Activated CD8-positive, alpha-beta T cell treated with anti-CD3 and anti-CD28 coated beads, Interleukin-2, amount 10 ng/mL, durations not matched to agents 7 days and 5 days (primary cell): ENCODE results near the gene PCNP. TPM values are rescaled to one million over a fixed set of nuclear protein-coding genes. Genes with fewer than 3 reads are reported as not detected.
"Not testable (repeated sequence)": the region's sequence is repeated elsewhere in the genome, so short reads cannot be mapped to it uniquely, and the experiment has no call there.

Experiments
- ATAC-seq: fragments of 150-1000 bp; cut with Tn5 transposase; one replicate; pipeline ENCODE4 v1.10.0; 2021; ENCODE audit warnings: moderate library complexity
- CTCF ChIA-PET: fragments of 350-600 bp; sonication (Branson Sonifier 250); formaldehyde crosslinking; loops from one replicate; lab custom pipeline; 2021; ENCODE audit warnings: antibody characterized with exemption; lab: Charles Lee
- POLR2A ChIA-PET: fragments of 350-600 bp; sonication (Branson Sonifier 250); formaldehyde crosslinking; loops from one replicate; lab custom pipeline; 2021; ENCODE audit warnings: antibody characterized with exemption; lab: Charles Lee
- DNase-seq: peaks from one replicate; pipeline ENCODE4 v3.0.0-alpha.2; 2020
- H3K27ac Mint-ChIP-seq: one replicate; pipeline ENCODE4 v1.8.0; 2021; ENCODE audit warnings: mild to moderate bottlenecking, mixed read lengths
- H3K27me3 Mint-ChIP-seq: one replicate; pipeline ENCODE4 v1.8.0; 2021; ENCODE audit warnings: low read depth, mixed read lengths
- H3K36me3 Mint-ChIP-seq: one replicate; pipeline ENCODE4 v1.8.0; 2021; ENCODE audit warnings: low read depth, mixed read lengths
- H3K4me1 Mint-ChIP-seq: one replicate; pipeline ENCODE4 v1.8.0; 2021; ENCODE audit warnings: low read depth, mixed read lengths
- H3K4me3 Mint-ChIP-seq: one replicate; pipeline ENCODE4 v1.8.0; 2021; ENCODE audit warnings: mild to moderate bottlenecking, mixed read lengths
- H3K9me3 Mint-ChIP-seq: one replicate; pipeline ENCODE4 v1.8.0; 2022; ENCODE audit warnings: mixed read lengths; ENCODE audit not compliant: insufficient read depth
- total RNA-seq, 2 experiments: library from RNA; stranded (reverse); gene quantifications; one replicate each; pipeline ENCODE4 v1.2.3, GENCODE V29; 2021

The PCNP gene
- total RNA-seq, 2 experiments from 2014 or later: 180 to 181 TPM

GRCh38 chr3:101615525-101615924 is 41.5 kb downstream of the PCNP start:
- no peak for ATAC-seq
- Mint-ChIP-seq H3K4me1 (no peaks in the 10 kb centered on the region), H3K9me3 (no peaks in the 10 kb centered on the region), H3K36me3 (no peaks in the 10 kb centered on the region), H3K27me3 (no peaks in the 10 kb centered on the region), H3K4me3 (no peak overlapping the region), H3K27ac (no peak overlapping the region)
- ChIA-PET CTCF (no interaction called here), POLR2A (no interaction called here)
- DNase-seq: no peak

- no peaks in the 10 kb centered on the region for H3K27me3 Mint-ChIP-seq
- no peaks in the 10 kb centered on the region for H3K36me3 Mint-ChIP-seq
- H3K27ac Mint-ChIP-seq: no peak overlapping the region
- CTCF ChIA-PET: no interaction called here
- DNase-seq (no peak), ATAC-seq (no peak)
- H3K4me1 Mint-ChIP-seq: no peaks in the 10 kb centered on the region
- POLR2A ChIA-PET: no interaction called here
- H3K9me3 Mint-ChIP-seq: no peaks in the 10 kb centered on the region
- H3K4me3 Mint-ChIP-seq: no peak overlapping the region
These were observed 43.5 kb downstream of the PCNP start for GRCh38 chr3:101617478-101617877.

DNA sequence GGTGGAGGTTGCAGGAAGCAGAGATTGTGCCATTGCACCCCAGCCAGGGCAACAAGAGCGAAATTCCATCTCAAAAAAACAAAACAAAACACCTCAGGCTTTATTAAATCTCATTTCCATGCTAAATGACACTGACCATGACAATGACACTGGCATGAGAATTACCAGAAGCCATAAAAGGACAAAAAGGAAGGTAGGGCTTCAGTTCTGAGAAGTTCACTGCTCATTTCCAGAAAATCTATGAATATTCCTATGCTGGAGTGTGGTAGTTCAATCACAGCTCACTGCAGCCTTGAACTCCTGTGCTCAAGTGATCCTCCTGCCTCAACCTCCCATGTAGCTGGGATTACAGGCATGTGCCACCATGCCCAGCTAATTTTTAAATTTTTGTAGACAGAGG is 44.7 kb downstream of the PCNP start:
- Mint-ChIP-seq H3K36me3 (no peaks in the 10 kb centered on the region), H3K9me3 (no peaks in the 10 kb centered on the region), H3K4me1 (no peaks in the 10 kb centered on the region), H3K4me3 (no peak overlapping the region), H3K27ac (no peak overlapping the region), H3K27me3 (no peaks in the 10 kb centered on the region)
- CTCF ChIA-PET: no interaction called here
- no peak for DNase-seq
- POLR2A ChIA-PET: no interaction called here
- ATAC-seq: no peak

- Mint-ChIP-seq H3K36me3 (no peaks in the 10 kb centered on the region), H3K27me3 (no peaks in the 10 kb centered on the region), H3K27ac (no peak overlapping the region), H3K4me3 (no peak overlapping the region), H3K4me1 (no peaks in the 10 kb centered on the region), H3K9me3 (peaks cover 3% of the 10 kb centered on the region)
- POLR2A ChIA-PET: no interaction called here
- CTCF ChIA-PET: interaction anchor here (1.6 kb wide), 1 partner anchor 46 kb away, joined by 4 read pairs; the partner anchor contains the start of gene PCNP
- no peak for DNase-seq
- no peak for ATAC-seq
These were observed 45.8 kb downstream of the PCNP start for GRCh38 chr3:101619734-101620133.

GRCh38 chr3:101623656-101624055 is 49.7 kb downstream of the PCNP start:
- no peaks in the 10 kb centered on the region for H3K36me3 Mint-ChIP-seq
- no peaks in the 10 kb centered on the region for H3K27me3 Mint-ChIP-seq
- CTCF ChIA-PET: no interaction called here
- ATAC-seq (no peak), DNase-seq (no peak)
- no peak overlapping the region for H3K27ac Mint-ChIP-seq
- POLR2A ChIA-PET: no interaction called here
- peaks cover 8% of the 10 kb centered on the region for H3K9me3 Mint-ChIP-seq
- H3K4me1 Mint-ChIP-seq: no peaks in the 10 kb centered on the region
- H3K4me3 Mint-ChIP-seq: no peak overlapping the region

GRCh38 chr3:101624857-101625256 is 50.9 kb downstream of the PCNP start:
- Mint-ChIP-seq H3K4me3 (no peak overlapping the region), H3K27me3 (no peaks in the 10 kb centered on the region), H3K4me1 (no peaks in the 10 kb centered on the region), H3K9me3 (peaks cover 8% of the 10 kb centered on the region), H3K27ac (no peak overlapping the region), H3K36me3 (no peaks in the 10 kb centered on the region)
- ChIA-PET CTCF (no interaction called here), POLR2A (no interaction called here)
- ATAC-seq (no peak), DNase-seq (no peak)

DNA sequence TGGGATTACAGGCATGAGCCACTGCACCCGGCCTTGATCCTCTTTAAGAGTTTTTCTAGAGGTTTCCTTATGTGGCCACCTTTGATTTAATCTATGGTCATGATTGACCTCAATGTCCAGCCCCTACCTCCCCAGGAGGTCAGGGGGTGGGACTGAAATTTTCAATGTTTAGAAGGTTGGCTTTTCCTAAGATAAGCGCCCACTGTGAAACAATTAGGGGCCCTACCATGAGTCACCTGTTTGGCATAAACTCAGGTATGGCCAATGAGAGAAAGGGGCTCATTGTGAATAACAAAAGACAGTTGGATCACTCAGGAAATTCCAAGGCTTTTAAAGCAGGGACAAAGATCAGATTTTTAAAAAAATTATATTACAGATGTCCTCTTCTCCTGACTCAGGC is 51.9 kb downstream of the PCNP start:
- Mint-ChIP-seq H3K4me1 (no peaks in the 10 kb centered on the region), H3K27me3 (no peaks in the 10 kb centered on the region), H3K27ac (no peak overlapping the region), H3K9me3 (peaks cover 8% of the 10 kb centered on the region), H3K36me3 (no peaks in the 10 kb centered on the region), H3K4me3 (no peak overlapping the region)
- POLR2A ChIA-PET: no interaction called here
- CTCF ChIA-PET: no interaction called here
- no peak for ATAC-seq
- no peak for DNase-seq

GRCh38 chr3:101629219-101629618 is 55.2 kb downstream of the PCNP start:
- Mint-ChIP-seq H3K27ac (no peak overlapping the region), H3K36me3 (no peaks in the 10 kb centered on the region), H3K4me1 (no peaks in the 10 kb centered on the region), H3K9me3 (peaks cover 8% of the 10 kb centered on the region), H3K4me3 (no peak overlapping the region), H3K27me3 (no peaks in the 10 kb centered on the region)
- POLR2A ChIA-PET: no interaction called here
- no peak for ATAC-seq
- DNase-seq: no peak
- CTCF ChIA-PET: no interaction called here

DNA sequence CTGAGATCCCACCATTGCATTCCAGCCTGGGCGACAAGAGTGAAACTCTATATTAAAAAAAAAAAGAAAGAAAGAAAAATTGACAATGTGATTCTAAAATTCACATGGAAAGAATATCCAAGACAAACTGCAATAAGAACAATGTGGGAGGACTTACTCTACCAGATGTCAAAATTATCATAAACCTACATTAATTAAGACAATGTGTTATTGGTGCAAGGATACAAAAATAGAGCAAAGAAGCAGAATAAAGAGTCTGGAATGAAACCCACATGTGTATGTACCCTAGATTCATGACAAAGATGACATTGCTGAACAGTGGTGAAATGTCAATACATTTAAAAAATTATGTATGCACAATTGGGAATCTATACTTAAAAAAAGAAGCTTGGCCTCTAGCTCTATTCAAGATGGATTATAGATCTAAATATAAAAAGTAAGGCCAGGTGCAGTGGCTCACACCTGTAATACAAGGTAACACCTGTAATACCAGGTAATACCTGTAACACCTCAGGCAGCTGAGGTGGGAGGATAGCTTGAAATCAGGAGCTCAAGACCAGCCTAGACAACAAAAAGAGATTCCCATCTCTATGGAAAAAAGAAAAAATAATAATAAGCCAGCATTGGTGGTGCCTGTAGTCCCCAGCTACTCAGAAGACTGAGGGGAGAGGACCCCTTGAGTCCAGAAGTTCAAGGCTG is 57.3 kb downstream of the PCNP start:
- Mint-ChIP-seq H3K36me3 (no peaks in the 10 kb centered on the region), H3K4me3 (no peak overlapping the region), H3K4me1 (peaks cover 2% of the 10 kb centered on the region), H3K27ac (no peak overlapping the region), H3K9me3 (no peaks in the 10 kb centered on the region), H3K27me3 (peaks cover 6% of the 10 kb centered on the region)
- POLR2A ChIA-PET: interaction anchor here (0.7 kb wide), 1 partner anchor 54 kb away, joined by 3 read pairs; no protein-coding TSS in a partner anchor
- DNase-seq: no peak
- CTCF ChIA-PET: interaction anchor here (1.6 kb wide), 1 partner anchor 12 kb away, joined by 3 read pairs; no protein-coding TSS in a partner anchor
- ATAC-seq: no peak

DNA sequence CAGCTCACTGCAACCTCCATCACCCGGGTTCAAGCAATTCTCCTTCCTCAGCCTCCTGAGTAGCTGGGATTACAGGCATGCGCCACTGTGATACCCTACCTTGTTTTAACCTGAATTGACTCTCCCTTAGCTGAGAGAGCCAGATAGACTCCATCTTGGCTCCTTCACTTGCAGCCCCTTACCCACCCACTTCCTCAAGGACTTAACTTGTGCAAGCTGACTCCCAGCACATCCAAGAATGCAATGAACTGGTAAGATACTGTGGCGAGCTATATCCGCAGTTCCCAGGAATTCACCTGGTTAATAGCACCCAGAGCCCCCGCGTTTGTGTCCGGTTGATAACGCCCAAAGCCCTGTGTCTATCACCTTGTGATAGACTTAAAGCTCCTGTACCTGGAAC is 58.0 kb downstream of the PCNP start:
- CTCF ChIA-PET: interaction anchor here (1.6 kb wide), 1 partner anchor 11 kb away, joined by 3 read pairs; no protein-coding TSS in a partner anchor

GRCh38 chr3:101632586-101632985 is 58.6 kb downstream of the PCNP start:
- DNase-seq: no peak
- CTCF ChIA-PET: interaction anchor here (1.6 kb wide), 1 partner anchor 11 kb away, joined by 3 read pairs; no protein-coding TSS in a partner anchor
- Mint-ChIP-seq H3K9me3 (no peaks in the 10 kb centered on the region), H3K27ac (no peak overlapping the region), H3K27me3 (peaks cover 6% of the 10 kb centered on the region), H3K4me1 (peaks cover 5% of the 10 kb centered on the region), H3K36me3 (no peaks in the 10 kb centered on the region), H3K4me3 (no peak overlapping the region)
- no peak for ATAC-seq
- POLR2A ChIA-PET: no interaction called here

More for the DNA sequence above, 58.0 kb downstream of the PCNP start:
- H3K27me3 Mint-ChIP-seq, ATAC-seq, H3K4me1 Mint-ChIP-seq, H3K9me3 Mint-ChIP-seq, H3K4me3 Mint-ChIP-seq, H3K27ac Mint-ChIP-seq, DNase-seq, H3K36me3 Mint-ChIP-seq: not testable (repeated sequence)
- POLR2A ChIA-PET: interaction anchor here (0.7 kb wide), 1 partner anchor 53 kb away, joined by 3 read pairs; no protein-coding TSS in a partner anchor

DNA sequence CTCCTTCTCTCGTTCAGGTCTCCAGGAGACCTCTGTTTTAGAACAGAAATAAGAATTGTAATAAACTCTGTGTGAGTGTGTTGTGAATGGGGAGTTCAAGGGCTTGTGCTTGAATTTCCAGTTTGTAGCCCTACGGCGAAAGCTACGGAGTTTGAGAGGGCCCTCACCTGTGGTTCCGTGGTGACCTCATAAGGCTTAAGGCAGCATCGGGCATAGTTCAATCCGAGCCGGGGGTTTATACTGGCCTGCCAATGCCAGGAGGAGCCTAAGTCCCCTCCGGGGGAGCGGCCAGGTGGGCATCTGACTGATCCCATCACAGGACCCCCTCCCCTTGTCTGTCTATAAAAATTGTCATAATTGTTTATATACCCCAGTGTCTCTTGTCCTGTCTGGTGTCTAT is 59.2 kb downstream of the PCNP start:
- POLR2A ChIA-PET: no interaction called here

More for the DNA sequence above, 59.2 kb downstream of the PCNP start:
- H3K4me3 Mint-ChIP-seq: no peak overlapping the region
- peaks cover 5% of the 10 kb centered on the region for H3K4me1 Mint-ChIP-seq
- no peak for ATAC-seq
- peaks cover 6% of the 10 kb centered on the region for H3K27me3 Mint-ChIP-seq
- no peak overlapping the region for H3K27ac Mint-ChIP-seq
- CTCF ChIA-PET: no interaction called here
- no peaks in the 10 kb centered on the region for H3K9me3 Mint-ChIP-seq
- no peak for DNase-seq
- no peaks in the 10 kb centered on the region for H3K36me3 Mint-ChIP-seq
